D721Med (cell line): ENCODE data around the gene CST6.

Experiments
- DNase-seq: peaks from one replicate; pipeline ENCODE4 v3.0.0; 2011; ENCODE audit warnings: low spot score; ENCODE audit not compliant: insufficient read length
- FAIRE-seq: peaks from 2 replicates; lab custom pipeline; 2011; peaks lifted over from hg19 to GRCh38; lab: Jason Lieb, UNC
- TF ChIP-seq, protein P1 (sequence below): IDR thresholded peaks from 2 replicates; pipeline ENCODE4 v1.5.1; 2012; ENCODE audit warnings: mild to moderate bottlenecking, control low read depth; ENCODE audit not compliant: insufficient read depth; ENCODE audit errors: missing control alignments

Gene CST6

DNA sequence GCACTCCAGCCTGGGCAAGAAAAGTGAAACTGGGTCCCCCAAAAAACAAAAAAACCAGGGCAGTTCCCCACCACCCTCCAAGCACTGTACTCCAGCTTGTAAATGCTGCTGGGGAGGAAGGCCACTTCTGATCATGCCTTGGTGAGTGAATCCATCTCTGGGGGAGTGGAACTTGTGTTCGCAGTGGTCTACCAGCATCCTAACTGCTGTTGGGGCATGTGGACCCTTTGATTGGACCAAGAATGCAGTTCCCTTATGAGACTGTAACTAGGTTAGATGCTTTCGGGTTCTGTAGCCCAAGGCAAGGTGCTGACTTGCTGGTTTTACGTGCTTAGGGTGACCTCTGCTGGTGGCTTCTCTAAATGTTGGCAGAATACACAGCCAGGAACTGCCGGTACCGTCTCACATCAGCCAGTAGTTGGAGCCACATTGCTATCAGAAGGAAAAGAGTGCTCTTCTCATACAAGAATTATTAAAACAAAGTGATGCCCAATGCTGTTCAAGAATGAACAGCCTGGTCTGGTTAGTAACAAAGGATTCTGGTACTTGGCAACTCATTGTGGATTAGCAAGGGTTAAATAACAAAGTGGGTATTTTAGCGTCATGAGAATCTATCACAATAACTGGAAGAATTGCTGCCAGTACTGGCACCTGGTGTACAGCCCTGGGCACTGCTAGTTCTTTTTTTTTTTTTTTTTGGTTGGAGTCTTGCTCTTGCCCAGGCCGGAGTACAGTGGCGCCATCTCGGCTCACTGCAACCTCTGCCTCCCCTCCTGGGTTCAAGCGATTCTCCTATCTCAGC is 22.8 kb upstream of the CST6 start:
- TF ChIP-seq, protein P1, sequence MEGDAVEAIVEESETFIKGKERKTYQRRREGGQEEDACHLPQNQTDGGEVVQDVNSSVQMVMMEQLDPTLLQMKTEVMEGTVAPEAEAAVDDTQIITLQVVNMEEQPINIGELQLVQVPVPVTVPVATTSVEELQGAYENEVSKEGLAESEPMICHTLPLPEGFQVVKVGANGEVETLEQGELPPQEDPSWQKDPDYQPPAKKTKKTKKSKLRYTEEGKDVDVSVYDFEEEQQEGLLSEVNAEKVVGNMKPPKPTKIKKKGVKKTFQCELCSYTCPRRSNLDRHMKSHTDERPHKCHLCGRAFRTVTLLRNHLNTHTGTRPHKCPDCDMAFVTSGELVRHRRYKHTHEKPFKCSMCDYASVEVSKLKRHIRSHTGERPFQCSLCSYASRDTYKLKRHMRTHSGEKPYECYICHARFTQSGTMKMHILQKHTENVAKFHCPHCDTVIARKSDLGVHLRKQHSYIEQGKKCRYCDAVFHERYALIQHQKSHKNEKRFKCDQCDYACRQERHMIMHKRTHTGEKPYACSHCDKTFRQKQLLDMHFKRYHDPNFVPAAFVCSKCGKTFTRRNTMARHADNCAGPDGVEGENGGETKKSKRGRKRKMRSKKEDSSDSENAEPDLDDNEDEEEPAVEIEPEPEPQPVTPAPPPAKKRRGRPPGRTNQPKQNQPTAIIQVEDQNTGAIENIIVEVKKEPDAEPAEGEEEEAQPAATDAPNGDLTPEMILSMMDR: peak; percentile 100
- DNase-seq (peak; percentile 85), FAIRE-seq (peak; percentile 89)

DNA sequence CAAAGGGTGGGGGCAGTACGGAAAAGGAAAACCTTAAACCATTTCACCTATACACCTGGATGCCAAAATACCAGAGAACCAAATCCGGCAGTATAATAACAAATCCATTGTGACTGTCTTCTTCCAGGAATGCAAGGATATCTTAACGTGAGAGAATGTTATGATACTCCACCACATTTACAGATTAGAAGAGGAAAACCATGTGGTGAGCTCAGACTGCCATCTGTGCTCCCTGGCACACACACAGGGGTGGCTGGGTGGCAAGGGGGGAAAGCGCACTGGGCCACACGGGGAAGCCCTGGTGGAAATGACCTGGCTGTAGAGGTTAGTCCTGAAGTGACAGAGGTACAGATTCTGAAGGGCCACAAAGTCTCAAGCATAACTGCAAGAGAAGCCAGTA is 19.8 kb upstream of the CST6 start:
- DNase-seq (no peak), FAIRE-seq (no peak)
- TF ChIP-seq, protein P1: no peak

DNA sequence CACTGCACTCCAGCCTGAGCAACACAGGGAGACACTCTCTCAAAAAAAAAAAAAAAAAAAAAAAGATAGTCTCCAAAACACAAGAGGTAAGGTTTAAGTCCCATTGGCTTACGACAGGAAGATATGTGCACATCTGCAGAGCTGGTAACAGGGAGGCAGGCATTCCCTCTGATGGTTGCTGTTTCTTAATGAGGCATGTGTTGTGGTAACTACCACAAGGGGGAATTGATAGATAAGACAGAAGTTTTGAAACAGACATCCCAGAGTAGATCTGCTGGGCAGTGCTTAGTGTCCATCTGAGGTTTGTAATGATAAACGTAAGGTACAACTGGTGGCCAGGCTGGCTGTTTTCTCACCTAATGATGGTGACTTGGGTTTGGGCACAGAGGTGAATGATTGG is 14.5 kb upstream of the CST6 start:
- DNase-seq (no peak), FAIRE-seq (no peak)
- TF ChIP-seq, protein P1: no peak

DNA sequence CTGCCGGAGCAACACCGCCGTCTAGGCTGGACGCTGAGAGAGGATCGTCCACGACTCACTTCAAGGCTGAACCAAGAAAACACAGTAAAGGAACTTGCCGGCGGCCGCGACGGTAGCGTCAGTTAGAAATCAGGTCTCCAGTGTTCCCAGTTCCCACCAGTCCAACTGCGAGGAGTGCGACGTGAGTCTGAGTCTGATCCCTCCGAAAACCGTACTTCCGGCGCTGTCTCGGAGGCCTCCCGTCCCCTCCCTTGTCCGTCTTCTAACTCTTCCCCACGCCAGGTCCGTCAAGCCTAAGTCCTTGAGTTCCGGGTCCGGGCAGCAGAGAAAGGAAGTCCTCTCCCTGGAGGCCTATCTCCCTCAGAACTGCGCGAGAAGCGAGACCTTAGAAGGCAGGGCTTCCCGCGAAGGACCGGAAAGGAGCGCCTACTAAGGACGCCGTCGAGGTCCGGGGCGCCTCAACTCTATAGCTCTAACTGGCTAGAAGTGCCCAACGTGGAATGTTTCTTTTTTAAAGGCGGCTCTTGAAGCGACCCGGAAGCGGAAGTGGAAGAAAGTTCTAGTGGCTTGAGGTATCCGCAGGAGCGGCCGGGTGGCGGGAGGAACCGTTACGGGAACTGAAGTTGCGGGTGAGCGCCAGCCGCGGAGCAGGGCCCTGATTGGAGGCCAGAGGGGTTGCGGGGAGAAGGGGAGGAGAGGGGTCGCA is 9.7 kb upstream of the CST6 start, which contains the start of the genes BANF1 and EIF1AD:
Gene BANF1, plus strand, starts transcription at position 562 of the 706 bp plus-strand sequence. CDS start 748 bp downstream, outside the sequence.
Gene EIF1AD, minus strand, starts transcription at position 216 of the 706 bp plus-strand sequence. CDS start 1,768 bp downstream, outside the sequence.
- FAIRE-seq (no peak), DNase-seq (peak; percentile 71)
- TF ChIP-seq, protein P1: no peak

DNA sequence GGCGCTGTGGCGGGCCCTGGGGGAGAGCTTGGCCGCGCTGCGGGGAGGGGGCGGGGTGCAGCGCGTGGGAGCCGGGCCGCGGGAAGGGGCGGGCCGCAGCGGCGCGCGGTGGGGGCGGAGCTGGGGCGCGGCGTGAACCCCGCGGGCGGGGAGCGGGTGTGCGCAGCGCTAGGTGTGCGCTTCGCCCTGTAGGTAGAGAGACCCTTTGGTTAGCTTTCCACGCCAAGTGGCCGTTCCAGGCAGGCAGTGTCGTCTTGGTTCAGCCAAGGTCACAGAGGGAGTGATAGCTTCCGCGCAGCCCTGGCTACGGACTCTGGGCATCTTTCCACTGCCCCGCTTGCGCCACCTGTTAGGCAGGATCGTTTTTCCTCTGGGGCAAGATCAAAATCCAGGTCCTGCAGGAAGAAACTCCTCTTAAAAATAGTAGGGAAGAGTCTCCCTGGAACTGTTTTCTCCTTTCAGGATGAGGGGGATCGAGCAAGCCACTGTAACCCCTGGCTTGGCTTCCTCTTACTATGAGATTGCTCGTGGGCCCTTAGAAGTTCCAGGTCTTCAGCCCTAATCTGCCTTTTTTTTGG is 9.1 kb upstream of the CST6 start:
- no peak for FAIRE-seq
- DNase-seq: no peak
- TF ChIP-seq, protein P1: no peak

DNA sequence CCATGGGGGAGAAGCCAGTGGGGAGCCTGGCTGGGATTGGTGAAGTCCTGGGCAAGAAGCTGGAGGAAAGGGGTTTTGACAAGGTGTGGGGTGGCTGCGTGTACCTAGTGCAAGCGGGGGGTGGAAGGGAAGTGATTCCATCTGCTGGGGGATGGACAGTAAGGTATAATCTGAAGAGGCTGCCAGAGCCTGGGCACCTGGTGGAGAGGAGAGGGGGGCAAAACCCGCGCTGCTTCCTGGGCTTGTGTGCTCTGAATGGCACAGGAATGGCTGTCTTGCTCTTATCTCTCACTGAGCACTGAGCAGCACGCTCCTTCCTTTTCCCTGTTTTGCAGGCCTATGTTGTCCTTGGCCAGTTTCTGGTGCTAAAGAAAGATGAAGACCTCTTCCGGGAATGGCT is 8.5 kb upstream of the CST6 start:
- DNase-seq (no peak), FAIRE-seq (no peak)
- TF ChIP-seq, protein P1: no peak
